Measurements from ENCODE around the gene FBLN7.
A peak's percentile ranks its signal among the peaks of the same experiment; 100 is the strongest.

The FBLN7 gene

GRCh38 chr2:112140899-112141625 lies 2.9 kb downstream of the FBLN7 start:
- DNase-seq (ENCODE audit: low read depth), result no peak

GRCh38 chr2:112141626-112142007 lies 3.4 kb downstream of the FBLN7 start:
- DNase-seq (ENCODE audit: low read depth), result no peak

- DNase-seq (ENCODE audit: low read depth), result no peak
Observed at GRCh38 chr2:112142525-112143078, 4.4 kb downstream of the FBLN7 start.

- DNase-seq (ENCODE audit: low read depth), result no peak
Observed at GRCh38 chr2:112143150-112143549, 5.0 kb downstream of the FBLN7 start.

- no peak for DNase-seq (ENCODE audit: low read depth)
Observed at GRCh38 chr2:112144966-112145365, 6.8 kb downstream of the FBLN7 start.

- no peak for DNase-seq (ENCODE audit: low read depth)
Observed at GRCh38 chr2:112147382-112148168, 9.4 kb downstream of the FBLN7 start.

- DNase-seq (ENCODE audit: low read depth), result no peak
Observed at GRCh38 chr2:112148477-112148876, 10.3 kb downstream of the FBLN7 start.

- no peak for DNase-seq (ENCODE audit: low read depth)
Observed at GRCh38 chr2:112149194-112149593, 11.0 kb downstream of the FBLN7 start.

GRCh38 chr2:112149866-112150435 lies 11.8 kb downstream of the FBLN7 start:
- DNase-seq (ENCODE audit: low read depth), result no peak

- DNase-seq (ENCODE audit: low read depth), result peak; percentile 95
Observed at GRCh38 chr2:112150447-112150846, 12.3 kb downstream of the FBLN7 start.

- DNase-seq (ENCODE audit: low read depth), result no peak
Observed at GRCh38 chr2:112150851-112151250, 12.7 kb downstream of the FBLN7 start.

- DNase-seq (ENCODE audit: low read depth), result no peak
Observed at GRCh38 chr2:112151271-112151670, 13.1 kb downstream of the FBLN7 start.

GRCh38 chr2:112151701-112152440 lies 13.7 kb downstream of the FBLN7 start:
- no peak for DNase-seq (ENCODE audit: low read depth)

- no peak for DNase-seq (ENCODE audit: low read depth)
Observed at GRCh38 chr2:112152476-112153178, 14.4 kb downstream of the FBLN7 start.

- peak; percentile 86 for DNase-seq (ENCODE audit: low read depth)
Observed at GRCh38 chr2:112153179-112153490, 14.9 kb downstream of the FBLN7 start.

GRCh38 chr2:112153501-112153900 lies 15.3 kb downstream of the FBLN7 start:
- no peak for DNase-seq (ENCODE audit: low read depth)

- DNase-seq (ENCODE audit: low read depth), result no peak
Observed at GRCh38 chr2:112154246-112155117, 16.3 kb downstream of the FBLN7 start.

GRCh38 chr2:112155331-112156151 lies 17.4 kb downstream of the FBLN7 start:
- DNase-seq (ENCODE audit: low read depth), result no peak

GRCh38 chr2:112156152-112156986 lies 18.2 kb downstream of the FBLN7 start:
- peak; percentile 81 for DNase-seq (ENCODE audit: low read depth)

Data from stromal cell of bone marrow (primary cell).